Neuronal stem cell (in vitro differentiated cells): Measurements from ENCODE around the gene CCM2L.

Source experiments
- DNase-seq: peaks from one replicate; pipeline ENCODE4 v3.0.0-alpha.2; 2013; ENCODE audit warnings: low spot score
- H2AFZ ChIP-seq: one replicate; pipeline ENCODE4 v1.6.1; 2013; ENCODE audit warnings: mild to moderate bottlenecking, low read length, inconsistent platforms
- H2AK5ac ChIP-seq: 2 replicates; pipeline ENCODE4 v1.6.1; 2013; ENCODE audit warnings: low read depth, mild to moderate bottlenecking, inconsistent platforms, low read length, moderate library complexity, mixed read lengths
- H2BK120ac ChIP-seq: 2 replicates; pipeline ENCODE4 v1.6.1; 2013; ENCODE audit warnings: low read depth, mild to moderate bottlenecking, inconsistent platforms, low read length, moderate library complexity, mixed read lengths
- H2BK12ac ChIP-seq: one replicate; pipeline ENCODE4 v1.6.1; 2013; ENCODE audit warnings: low read length, inconsistent platforms
- H2BK15ac ChIP-seq: 2 replicates; pipeline ENCODE4 v1.6.1; 2013; ENCODE audit warnings: mild to moderate bottlenecking, low read length, inconsistent platforms, mixed read lengths
- H2BK5ac ChIP-seq: one replicate; pipeline ENCODE4 v1.6.1; 2013; ENCODE audit warnings: inconsistent platforms, mild to moderate bottlenecking, low read length, moderate library complexity
- H3K14ac ChIP-seq: one replicate; pipeline ENCODE4 v1.6.1; 2013; ENCODE audit warnings: low read length, inconsistent platforms
- H3K18ac ChIP-seq: 2 replicates; pipeline ENCODE4 v1.6.1; 2013; ENCODE audit warnings: low read length, inconsistent platforms
- H3K23ac ChIP-seq: 2 replicates; pipeline ENCODE4 v1.6.1; 2013; ENCODE audit warnings: low read depth, mild to moderate bottlenecking, mixed read lengths, low read length, inconsistent platforms; ENCODE audit not compliant: poor library complexity
- H3K27ac ChIP-seq: replicated peaks from 3 replicates; pipeline ENCODE4 v1.5.1; 2013; ENCODE audit warnings: low read length, inconsistent platforms
- H3K27me3 ChIP-seq, 3 experiments: 2 replicates each; pipeline ENCODE4 v1.6.1; 2013; ENCODE audit warnings: low read length in 3 of 3, mild to moderate bottlenecking in 2 of 3, inconsistent platforms in 1 of 3, low read depth in 1 of 3, mixed read lengths in 1 of 3, moderate library complexity in 1 of 3; ENCODE audit not compliant: control insufficient read depth in 3 of 3, insufficient read depth in 3 of 3
- H3K36me3 ChIP-seq, 2 donors: replicated peaks in 1 of 2; 2 replicates each; pipeline ENCODE4 v1.6.1; 2013; ENCODE audit warnings: low read length in 2 of 2; ENCODE audit not compliant: control insufficient read depth in 2 of 2, insufficient read depth in 2 of 2
- H3K4ac ChIP-seq: 2 replicates; pipeline ENCODE4 v1.6.1; 2013; ENCODE audit warnings: inconsistent platforms, mild to moderate bottlenecking, low read length, moderate library complexity
- H3K4me1 ChIP-seq, 2 donors: 1 replicate in 1 of 2; 2 replicates in 1 of 2; pipeline ENCODE4 v1.6.1; 2013; ENCODE audit warnings: low read length in 2 of 2, low read depth in 1 of 2; ENCODE audit not compliant: control insufficient read depth in 2 of 2, insufficient read depth in 1 of 2
- H3K4me2 ChIP-seq: one replicate; pipeline ENCODE4 v1.6.1; 2013; ENCODE audit warnings: mild to moderate bottlenecking, low read length, inconsistent platforms; ENCODE audit not compliant: insufficient read depth, poor library complexity, severe bottlenecking
- H3K4me3 ChIP-seq, 2 donors: 2 replicates each; pipeline ENCODE4 v1.5.1; 2013; ENCODE audit warnings: low read length in 2 of 2, mild to moderate bottlenecking in 2 of 2, inconsistent platforms in 1 of 2, moderate library complexity in 1 of 2
- H3K79me1 ChIP-seq: one replicate; pipeline ENCODE4 v1.6.1; 2013; ENCODE audit warnings: low read depth, mild to moderate bottlenecking, inconsistent platforms, low read length, moderate library complexity
- H3K9ac ChIP-seq: one replicate; pipeline ENCODE4 v1.6.1; 2013; ENCODE audit warnings: mild to moderate bottlenecking, low read depth, low read length, inconsistent platforms; ENCODE audit not compliant: poor library complexity
- H3K9me3 ChIP-seq, 2 donors: replicated peaks in 1 of 2; 2 replicates each; pipeline versions ENCODE3 to v1.6.1; 2013; ENCODE audit warnings: low read length in 2 of 2, mild to moderate bottlenecking in 2 of 2, inconsistent platforms in 1 of 2, low read depth in 1 of 2, mixed read lengths in 1 of 2, moderate library complexity in 1 of 2; ENCODE audit not compliant: control insufficient read depth in 2 of 2, insufficient read depth in 1 of 2
- H4K8ac ChIP-seq: one replicate; pipeline ENCODE4 v1.6.1; 2013; ENCODE audit warnings: low read depth, mild to moderate bottlenecking, inconsistent platforms, low read length, moderate library complexity
- H4K91ac ChIP-seq: one replicate; pipeline ENCODE4 v1.6.1; 2013; ENCODE audit warnings: low read length, low read depth, mild to moderate bottlenecking, inconsistent platforms; ENCODE audit not compliant: poor library complexity
- WGBS, 2 donors: extraction: QIAGEN DNeasy Blood & Tissue Kit; methylation state at CpG; one replicate each; pipeline ENCODE4 v1.1.7; 2013; ENCODE audit warnings: missing lambda C conversion rate in 2 of 2, mixed read lengths in 1 of 2; ENCODE audit not compliant: insufficient read length in 2 of 2, insufficient replicate concordance in 1 of 2; ENCODE audit errors: extremely low coverage in 2 of 2; 5-methylcytosine and 5-hydroxymethylcytosine counted together

CCM2L gene

GRCh38 chr20:31974296-31974695 is 35.9 kb upstream of the CCM2L start:
- no peak overlapping the region for H3K4ac ChIP-seq
- H2BK12ac ChIP-seq = no peak overlapping the region
- H3K79me1 ChIP-seq = no peaks in the 10 kb centered on the region
- H3K14ac ChIP-seq = no peak overlapping the region
- no peak overlapping the region for H3K18ac ChIP-seq
- no peak overlapping the region for H3K27ac ChIP-seq
- WGBS, 2 donors = no CpG with 5 or more reads among the region's 2 CpGs
- no peak overlapping the region for H2AFZ ChIP-seq
- H4K8ac ChIP-seq = no peak overlapping the region
- H2AK5ac ChIP-seq = no peak overlapping the region
- peaks cover 7 to 12% of the 10 kb centered on the region in 2 donors for H3K4me1 ChIP-seq
- H3K23ac ChIP-seq = no peak overlapping the region
- H3K9me3 ChIP-seq = no peaks in the 10 kb centered on the region
- H4K91ac ChIP-seq = no peak overlapping the region
- no peak overlapping the region for H3K4me2 ChIP-seq
- H3K9ac ChIP-seq = no peak overlapping the region
- no peak overlapping the region for H2BK5ac ChIP-seq
- no peaks in the 10 kb centered on the region for H3K36me3 ChIP-seq
- H3K4me3 ChIP-seq = no peak overlapping the region
- DNase-seq = no peak
- no peak overlapping the region for H2BK120ac ChIP-seq
- H3K27me3 ChIP-seq = peaks cover 0 to 31% (median 3%) of the 10 kb centered on the region in 3 experiments
- no peak overlapping the region for H2BK15ac ChIP-seq

GRCh38 chr20:31974951-31975487 is 35.2 kb upstream of the CCM2L start:
- H4K91ac ChIP-seq = peak overlapping the region; percentile 81
- peak overlapping the region; percentile 65 for H3K4me2 ChIP-seq
- peak overlapping the region; percentile 88 for H3K27ac ChIP-seq
- H3K27me3 ChIP-seq = peaks cover 0 to 23% (median 0%) of the 10 kb centered on the region in 3 experiments
- H2BK12ac ChIP-seq = no peak overlapping the region
- no peaks in the 10 kb centered on the region for H3K9me3 ChIP-seq
- no CpG with 5 or more reads among the region's 10 CpGs for WGBS, 2 donors
- H3K9ac ChIP-seq = no peak overlapping the region
- H2AFZ ChIP-seq = peak overlapping the region; percentile 66
- H3K79me1 ChIP-seq = no peaks in the 10 kb centered on the region
- no peak overlapping the region for H3K23ac ChIP-seq
- H2AK5ac ChIP-seq = peak overlapping the region; percentile 59
- peak overlapping the region; percentile 63 for H2BK5ac ChIP-seq
- H3K4me1 ChIP-seq = peaks cover 7 to 12% of the 10 kb centered on the region in 2 donors
- H4K8ac ChIP-seq = no peak overlapping the region
- no peak overlapping the region for H3K14ac ChIP-seq
- H3K18ac ChIP-seq = peak overlapping the region; percentile 88
- H2BK15ac ChIP-seq = peak overlapping the region; percentile 10
- H3K36me3 ChIP-seq = no peaks in the 10 kb centered on the region
- peak; percentile 52 for DNase-seq
- H2BK120ac ChIP-seq = peak overlapping the region; percentile 63
- H3K4me3 ChIP-seq = no peak overlapping the region
- peak overlapping the region; percentile 18 for H3K4ac ChIP-seq

- H3K14ac ChIP-seq = no peak overlapping the region
- no peak overlapping the region for H3K4ac ChIP-seq
- H3K4me3 ChIP-seq = no peak overlapping the region
- no peaks in the 10 kb centered on the region for H3K79me1 ChIP-seq
- no peak for DNase-seq
- WGBS, 2 donors = no CpG with 5 or more reads among the region's 2 CpGs
- no peak overlapping the region for H2BK12ac ChIP-seq
- no peak overlapping the region for H2BK5ac ChIP-seq
- H2AFZ ChIP-seq = no peak overlapping the region
- peaks cover 7 to 12% of the 10 kb centered on the region in 2 donors for H3K4me1 ChIP-seq
- no peak overlapping the region for H3K9ac ChIP-seq
- no peak overlapping the region for H3K4me2 ChIP-seq
- no peak overlapping the region for H4K8ac ChIP-seq
- no peaks in the 10 kb centered on the region for H3K9me3 ChIP-seq
- no peak overlapping the region for H3K18ac ChIP-seq
- H3K23ac ChIP-seq = no peak overlapping the region
- no peak overlapping the region for H3K27ac ChIP-seq
- no peak overlapping the region for H4K91ac ChIP-seq
- no peak overlapping the region for H2BK15ac ChIP-seq
- H3K27me3 ChIP-seq = peaks cover 0 to 15% (median 0%) of the 10 kb centered on the region in 3 experiments
- no peaks in the 10 kb centered on the region for H3K36me3 ChIP-seq
- H2AK5ac ChIP-seq = no peak overlapping the region
- H2BK120ac ChIP-seq = no peak overlapping the region
Measured at GRCh38 chr20:31975874-31976273, 34.4 kb upstream of the CCM2L start.

- no peak for DNase-seq
- Histone ChIP-seq H2AFZ (no peak overlapping the region), H2BK5ac (no peak overlapping the region), H3K4me2 (no peak overlapping the region), H3K14ac (no peak overlapping the region), H3K9me3 (no peaks in the 10 kb centered on the region), H3K79me1 (no peaks in the 10 kb centered on the region), H3K27me3 (peaks cover 0 to 10% (median 0%) of the 10 kb centered on the region in 3 experiments), H2AK5ac (no peak overlapping the region), H2BK12ac (peak overlapping the region; percentile 1), H3K23ac (no peak overlapping the region), H2BK15ac (no peak overlapping the region), H3K4ac (no peak overlapping the region), H4K91ac (no peak overlapping the region), H4K8ac (no peak overlapping the region), H3K36me3 (no peaks in the 10 kb centered on the region), H2BK120ac (no peak overlapping the region), H3K4me3 (no peak overlapping the region), H3K18ac (no peak overlapping the region), H3K4me1 (peaks cover 7 to 12% of the 10 kb centered on the region in 2 donors), H3K9ac (no peak overlapping the region), H3K27ac (no peak overlapping the region)
- no CpG with 5 or more reads among the region's 4 CpGs for WGBS, 2 donors
Measured at GRCh38 chr20:31977080-31977479, 33.2 kb upstream of the CCM2L start.
